ENCODE results near the gene SUPT20HL2. TPM values are rescaled to one million over a fixed set of nuclear protein-coding genes. Genes with fewer than 3 reads are reported as not detected.

The SUPT20HL2 gene
- total and polyA plus RNA-seq, 7 donors = not detected

GRCh38 chrX:24339911-24340310 lies 26.0 kb upstream of the SUPT20HL2 start:
- H3K36me3 ChIP-seq (ENCODE audit: insufficient read depth in 1 of 2, low read depth in 1 of 2) = no peaks in the 10 kb centered on the region
- no peak overlapping the region for H3K4me3 ChIP-seq
- peaks cover 0 to 12% (median 0%) of the 10 kb centered on the region in 3 donors for H3K27me3 ChIP-seq (ENCODE audit: insufficient read depth in 3 of 3, low read length in 2 of 3)
- TF ChIP-seq CTCF (IDR thresholded peaks at IDR 0.05) = no peak
- no peaks in the 10 kb centered on the region for H3K9me3 ChIP-seq
- DNase-seq (no peak), ATAC-seq (no peak)
- H3K4me1 ChIP-seq = no peaks in the 10 kb centered on the region
- intact Hi-C loops (cut with DNase I) = no loop called here
- no peak overlapping the region for H3K27ac ChIP-seq

- TF ChIP-seq CTCF (IDR thresholded peaks at IDR 0.05) = no peak
- no peaks in the 10 kb centered on the region for H3K9me3 ChIP-seq
- no peaks in the 10 kb centered on the region for H3K4me1 ChIP-seq
- no peak overlapping the region for H3K4me3 ChIP-seq
- no peak for ATAC-seq
- intact Hi-C loops (cut with DNase I) = no loop called here
- H3K36me3 ChIP-seq (ENCODE audit: insufficient read depth in 1 of 2, low read depth in 1 of 2) = no peaks in the 10 kb centered on the region
- DNase-seq = no peak
- WGBS, 3 donors = 80 to 100% (median 93%) methylated on average over 1 of the region's 1 CpG
- H3K27ac ChIP-seq = no peak overlapping the region
- peaks cover 0 to 8% (median 0%) of the 10 kb centered on the region in 3 donors for H3K27me3 ChIP-seq (ENCODE audit: insufficient read depth in 3 of 3, low read length in 2 of 3)
Observed at GRCh38 chrX:24335871-24336270, 22.0 kb upstream of the SUPT20HL2 start.

- ATAC-seq (no peak), DNase-seq (no peak)
- H3K36me3 ChIP-seq (ENCODE audit: insufficient read depth in 1 of 2, low read depth in 1 of 2) = no peaks in the 10 kb centered on the region
- H3K4me1 ChIP-seq = no peaks in the 10 kb centered on the region
- H3K9me3 ChIP-seq = no peaks in the 10 kb centered on the region
- peaks cover 0 to 8% (median 0%) of the 10 kb centered on the region in 3 donors for H3K27me3 ChIP-seq (ENCODE audit: insufficient read depth in 3 of 3, low read length in 2 of 3)
- H3K27ac ChIP-seq = no peak overlapping the region
- H3K4me3 ChIP-seq = no peak overlapping the region
- TF ChIP-seq CTCF (IDR thresholded peaks at IDR 0.05) = no peak
- intact Hi-C loops (cut with DNase I) = no loop called here
Observed at GRCh38 chrX:24334461-24334860, 20.6 kb upstream of the SUPT20HL2 start.

GRCh38 chrX:24333371-24333770 lies 19.5 kb upstream of the SUPT20HL2 start:
- WGBS, 3 donors = 75 to 89% (median 79%) methylated on average over 1 of the region's 1 CpG
- TF ChIP-seq CTCF (IDR thresholded peaks at IDR 0.05) = no peak
- Histone ChIP-seq H3K36me3 (ENCODE audit: insufficient read depth in 1 of 2, low read depth in 1 of 2) (no peaks in the 10 kb centered on the region), H3K4me3 (no peak overlapping the region), H3K9me3 (no peaks in the 10 kb centered on the region), H3K4me1 (no peaks in the 10 kb centered on the region), H3K27me3 (ENCODE audit: insufficient read depth in 3 of 3, low read length in 2 of 3) (peaks cover 0 to 8% (median 0%) of the 10 kb centered on the region in 3 donors), H3K27ac (no peak overlapping the region)
- intact Hi-C loops (cut with DNase I) = no loop called here
- ATAC-seq (no peak), DNase-seq (no peak)

GRCh38 chrX:24332878-24333277 lies 19.0 kb upstream of the SUPT20HL2 start:
- TF ChIP-seq CTCF (IDR thresholded peaks at IDR 0.05) = no peak
- no peaks in the 10 kb centered on the region for H3K36me3 ChIP-seq (ENCODE audit: insufficient read depth in 1 of 2, low read depth in 1 of 2)
- H3K4me1 ChIP-seq = no peaks in the 10 kb centered on the region
- DNase-seq (no peak), ATAC-seq (no peak)
- H3K4me3 ChIP-seq = no peak overlapping the region
- WGBS, 3 donors = 54 to 61% (median 61%) methylated on average over 4 of the region's 4 CpGs
- intact Hi-C loops (cut with DNase I) = no loop called here
- H3K9me3 ChIP-seq = no peaks in the 10 kb centered on the region
- H3K27ac ChIP-seq = no peak overlapping the region
- peaks cover 0 to 8% (median 0%) of the 10 kb centered on the region in 3 donors for H3K27me3 ChIP-seq (ENCODE audit: insufficient read depth in 3 of 3, low read length in 2 of 3)
